Epidermal melanocyte (primary cell): ENCODE data around the gene SYN1.
A peak's percentile ranks its signal among the peaks of the same experiment; 100 is the strongest.
"Not testable (repeated sequence)": the region's sequence is repeated elsewhere in the genome, so short reads cannot be mapped to it uniquely, and the experiment has no call there.

ENCODE experiments used
- DNase-seq: peaks from one replicate; pipeline ENCODE4 v3.0.0; 2011; ENCODE audit warnings: low spot score; ENCODE audit not compliant: insufficient read length

The SYN1 gene

GRCh38 chrX:47619486-47620302 lies at the start of gene SYN1:
SYN1 (minus strand) TSS chrX:47619857; CDS start chrX:47619728, 129 bp downstream.
- peak; percentile 74 for DNase-seq

GRCh38 chrX:47665797-47666196 lies 46.1 kb upstream of the SYN1 start:
- DNase-seq = not testable (repeated sequence)

GRCh38 chrX:47664737-47665136 lies 45.1 kb upstream of the SYN1 start:
- DNase-seq = no peak

- DNase-seq = no peak
Observed at GRCh38 chrX:47662144-47662657, 42.5 kb upstream of the SYN1 start.

- DNase-seq = no peak
Observed at GRCh38 chrX:47661539-47661938, 41.9 kb upstream of the SYN1 start.

GRCh38 chrX:47659421-47659726 lies 39.7 kb upstream of the SYN1 start:
- no peak for DNase-seq

GRCh38 chrX:47658684-47659420 lies 39.2 kb upstream of the SYN1 start, which contains the start of gene UXT:
UXT (minus strand) TSS chrX:47659180; CDS start chrX:47658927, 253 bp downstream.
- DNase-seq = peak; percentile 46

- DNase-seq = no peak
Observed at GRCh38 chrX:47658301-47658683, 38.6 kb upstream of the SYN1 start.

GRCh38 chrX:47651043-47651905 lies 31.6 kb upstream of the SYN1 start:
- DNase-seq = no peak

- DNase-seq = peak; percentile 74
Observed at GRCh38 chrX:47650164-47651042, 30.7 kb upstream of the SYN1 start, which contains the start of gene ELK1. ELK1 (minus strand) TSS chrX:47650563; CDS start chrX:47641441, 9,122 bp downstream.

GRCh38 chrX:47649781-47650163 lies 30.1 kb upstream of the SYN1 start:
- no peak for DNase-seq

- no peak for DNase-seq
Observed at GRCh38 chrX:47649271-47649670, 29.6 kb upstream of the SYN1 start.

- DNase-seq = no peak
Observed at GRCh38 chrX:47648376-47648775, 28.7 kb upstream of the SYN1 start.

- DNase-seq = no peak
Observed at GRCh38 chrX:47646636-47647035, 27.0 kb upstream of the SYN1 start.

- DNase-seq = no peak
Observed at GRCh38 chrX:47645530-47645929, 25.9 kb upstream of the SYN1 start.

- DNase-seq = no peak
Observed at GRCh38 chrX:47644557-47645091, 25.0 kb upstream of the SYN1 start.

GRCh38 chrX:47643926-47644325 lies 24.3 kb upstream of the SYN1 start:
- no peak for DNase-seq

- no peak for DNase-seq
Observed at GRCh38 chrX:47638816-47639215, 19.2 kb upstream of the SYN1 start.

- DNase-seq = no peak
Observed at GRCh38 chrX:47637546-47638195, 18.0 kb upstream of the SYN1 start.
